D721Med (cell line): Measurements from ENCODE around the gene GNB5.

Experiments
- DNase-seq: peaks from one replicate; pipeline ENCODE4 v3.0.0; 2011; ENCODE audit warnings: low spot score; ENCODE audit not compliant: insufficient read length
- FAIRE-seq: peaks from 2 replicates; lab custom pipeline; 2011; peaks lifted over from hg19 to GRCh38; lab: Jason Lieb, UNC
- CTCF ChIP-seq: IDR thresholded peaks from 2 replicates; pipeline ENCODE4 v1.5.1; 2012; ENCODE audit warnings: mild to moderate bottlenecking, control low read depth; ENCODE audit not compliant: insufficient read depth; ENCODE audit errors: missing control alignments

The GNB5 gene

GRCh38 chr15:52161406-52161966, 29.7 kb downstream of the GNB5 start:
- TF ChIP-seq CTCF: no peak
- no peak for DNase-seq
- FAIRE-seq: no peak

- no peak for FAIRE-seq
- TF ChIP-seq CTCF: no peak
Observed at GRCh38 chr15:52159645-52160044, 31.5 kb downstream of the GNB5 start.

GRCh38 chr15:52158084-52158765, 33.0 kb downstream of the GNB5 start:
- TF ChIP-seq CTCF: no peak
- no peak for DNase-seq
- FAIRE-seq: no peak

More at GRCh38 chr15:52159645-52160044, 31.5 kb downstream of the GNB5 start:
- no peak for DNase-seq

GRCh38 chr15:52155878-52156277, 35.3 kb downstream of the GNB5 start:
- FAIRE-seq (no peak), DNase-seq (no peak)
- TF ChIP-seq CTCF: no peak

- TF ChIP-seq CTCF: no peak
- DNase-seq (no peak), FAIRE-seq (no peak)
Observed at GRCh38 chr15:52154896-52155865, 36.0 kb downstream of the GNB5 start.

- DNase-seq: no peak
- FAIRE-seq: no peak
- TF ChIP-seq CTCF: no peak
Observed at GRCh38 chr15:52153900-52154895, 37.0 kb downstream of the GNB5 start.
